ENCODE data around the gene CNTNAP4. TPM values are rescaled to one million over a fixed set of nuclear protein-coding genes. Genes with fewer than 3 reads are reported as not detected.

Gene CNTNAP4
- total RNA-seq, 1 experiment from 2014 or later = not detected

GRCh38 chr16:76280421-76281215 is 3.4 kb downstream of the CNTNAP4 start:
- Histone ChIP-seq H3K14ac (ENCODE audit: insufficient read depth, low read length) (no peak overlapping the region), H4K20me1 (ENCODE audit: control insufficient read depth, insufficient read depth, insufficient read length) (no peaks in the 10 kb centered on the region), H3K23ac (ENCODE audit: insufficient read length, low read depth, low read length) (no peak overlapping the region), H2BK12ac (ENCODE audit: insufficient read length, low read depth, low read length) (no peak overlapping the region), H4K8ac (replicated peaks; ENCODE audit: insufficient read length, low read depth, low read length) (no peak overlapping the region), H3K23me2 (ENCODE audit: insufficient read length, low read depth, low read length, poor library complexity, severe bottlenecking) (peaks cover 4% of the 10 kb centered on the region), H2AFZ (ENCODE audit: low read length) (no peak overlapping the region), H2BK15ac (ENCODE audit: low read depth, low read length) (no peak overlapping the region), H3T11ph (ENCODE audit: low read length) (no peak overlapping the region), H3K27me3 (ENCODE audit: insufficient read depth, low read length) (no peaks in the 10 kb centered on the region), H3K27ac (ENCODE audit: insufficient read length, low read depth, low read length) (no peak overlapping the region), H3K79me2 (ENCODE audit: insufficient read depth, low read length) (no peaks in the 10 kb centered on the region), H3K18ac (ENCODE audit: insufficient read length, low read depth, low read length) (no peak overlapping the region), H2AK5ac (ENCODE audit: insufficient read length, low read length) (no peak overlapping the region), H3K4me1 (ENCODE audit: insufficient read depth, low read length) (no peaks in the 10 kb centered on the region; the same call in 1 of the 2 replicates), H3K4me2 (ENCODE audit: insufficient read depth, insufficient read length, low read length) (no peak overlapping the region), H3K56ac (ENCODE audit: insufficient read length, low read depth, low read length) (no peak overlapping the region), H4K5ac (ENCODE audit: insufficient read length, low read depth, low read length) (no peak overlapping the region), H2BK5ac (ENCODE audit: insufficient read length, low read length) (no peak overlapping the region), H3K9me3 (ENCODE audit: control insufficient read depth, low read depth, low read length) (no peaks in the 10 kb centered on the region), H2BK120ac (ENCODE audit: low read depth, low read length, poor library complexity, severe bottlenecking) (no peak overlapping the region), H2BK20ac (ENCODE audit: low read depth, low read length, poor library complexity, severe bottlenecking) (no peak overlapping the region), H3K4ac (ENCODE audit: low read depth, low read length) (no peak overlapping the region), H4K91ac (ENCODE audit: insufficient read length, low read depth, low read length) (no peak overlapping the region), H3K79me1 (ENCODE audit: insufficient read depth, low read depth, low read length, poor library complexity, severe bottlenecking) (no peaks in the 10 kb centered on the region), H3K9ac (ENCODE audit: extremely low read depth, insufficient read length, low read length) (no peak overlapping the region)
- WGBS (ENCODE audit: extremely low coverage, insufficient read length, low lambda C conversion rate) = no CpG with 5 or more reads among the region's 6 CpGs
- H3K36me3 Mint-ChIP-seq (ENCODE audit: insufficient read depth in 1 of 3, low read depth in 3 of 3) = no peaks in the 10 kb centered on the region
- H3K4me1 Mint-ChIP-seq = peaks cover 6 to 10% of the 10 kb centered on the region in 2 experiments; a peak in 3 of 4 replicates
- DNase-seq = no peak
- no peak overlapping the region for H3K27ac Mint-ChIP-seq
- H3K4me3 Mint-ChIP-seq = no peak overlapping the region
- H3K27me3 Mint-ChIP-seq (ENCODE audit: low read depth) = peaks cover 32% of the 10 kb centered on the region
- no peaks in the 10 kb centered on the region; a peak in 1 of 5 replicates for H3K9me3 Mint-ChIP-seq
- TF ChIP-seq CTCF (conservative IDR thresholded peaks at IDR 0.05) = no peak

Measured in H9 (cell line).